ENCODE results near the gene EXOC6.
A peak's percentile ranks its signal among the peaks of the same experiment; 100 is the strongest.

Gene EXOC6

DNA sequence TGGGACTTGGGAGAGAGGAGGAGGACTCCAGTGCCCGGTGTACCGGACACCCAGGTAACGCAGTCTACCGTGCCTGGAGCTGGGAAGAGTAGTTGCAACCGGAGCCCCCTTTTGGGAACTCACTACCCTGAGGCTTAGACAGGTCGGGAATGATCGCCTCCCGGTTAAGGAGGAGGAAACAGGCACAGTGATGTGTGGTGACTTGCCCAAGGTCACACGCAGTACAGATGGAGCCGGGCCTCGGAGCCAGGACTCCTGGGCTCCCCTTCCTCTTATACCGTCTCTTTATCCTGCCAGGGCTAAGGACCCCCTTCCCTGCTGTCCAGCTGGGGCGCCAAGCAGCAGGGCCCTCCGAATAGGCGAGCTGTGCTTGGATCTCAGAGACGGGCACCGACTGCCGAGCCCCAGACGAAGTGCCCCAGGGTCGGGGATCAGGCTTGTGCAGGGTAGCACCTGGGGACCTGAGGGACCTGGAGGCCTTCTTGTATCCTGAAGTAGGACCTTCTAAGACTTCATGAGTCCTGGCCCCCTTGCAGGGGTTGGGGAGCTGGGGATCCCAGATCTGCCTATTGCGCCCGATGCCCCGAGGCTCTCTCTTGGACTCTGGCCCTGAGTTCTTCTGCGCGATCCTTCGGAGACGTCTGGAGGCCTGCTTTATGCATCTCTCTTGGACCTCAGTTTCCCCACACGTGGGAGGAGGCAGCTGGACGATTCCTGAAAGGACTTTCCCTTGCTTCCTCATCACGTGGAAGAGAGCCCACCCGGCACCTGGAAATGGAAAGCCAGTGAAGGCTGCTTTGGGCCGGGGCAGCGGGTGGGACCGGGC lies 224.6 kb downstream of the EXOC6 start:
- no peak for TF ChIP-seq EZH2 (IDR thresholded peaks at IDR 0.05)
- TF ChIP-seq POLR2AphosphoS5 (IDR thresholded peaks at IDR 0.05; ENCODE audit: borderline replicate concordance, low read depth, low read length): no peak
- no peak for TF ChIP-seq FOXP2 (optimal IDR thresholded peaks at IDR 0.05; ENCODE audit: control extremely low read depth, extremely low read length, insufficient read depth)
- H3K4me3 ChIP-seq: peak overlapping the region; percentile 48; the same call in 1 of the 2 replicates
- no peak for DNase-seq (ENCODE audit: low read depth, low spot score)
- no peaks in the 10 kb centered on the region for H3K9me3 ChIP-seq (ENCODE audit: low read depth, low read length)
- H3K9ac ChIP-seq (ENCODE audit: insufficient read length): no peak overlapping the region
- H3K36me3 ChIP-seq (ENCODE audit: insufficient read depth, low read length): no peaks in the 10 kb centered on the region
- H3K27ac ChIP-seq: no peak overlapping the region

DNA sequence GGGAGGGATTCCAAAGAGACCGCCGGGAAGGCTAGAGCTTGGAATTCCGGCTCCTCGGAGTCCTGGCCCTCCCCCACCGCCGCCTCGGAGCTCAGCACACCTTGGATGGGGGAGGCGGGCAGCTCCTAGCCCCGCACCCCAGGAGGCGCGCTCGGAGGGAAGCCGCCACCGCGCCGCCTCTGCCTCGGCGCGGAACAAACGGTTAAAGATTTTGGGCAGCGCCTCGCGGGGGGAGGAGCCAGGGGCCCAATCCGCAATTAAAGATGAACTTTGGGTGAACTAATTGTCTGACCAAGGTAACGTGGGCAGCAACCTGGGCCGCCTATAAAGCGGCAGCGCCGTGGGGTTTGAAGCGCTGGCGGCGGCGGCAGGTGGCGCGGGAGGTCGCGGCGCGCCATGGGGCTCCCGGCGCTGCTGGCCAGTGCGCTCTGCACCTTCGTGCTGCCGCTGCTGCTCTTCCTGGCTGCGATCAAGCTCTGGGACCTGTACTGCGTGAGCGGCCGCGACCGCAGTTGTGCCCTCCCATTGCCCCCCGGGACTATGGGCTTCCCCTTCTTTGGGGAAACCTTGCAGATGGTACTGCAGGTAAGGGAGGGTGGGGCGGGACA lies 225.3 kb downstream of the EXOC6 start, which contains the start of gene CYP26A1:
Gene CYP26A1 (plus strand): TSS at position 355 of the 608 bp plus-strand sequence. CDS start 42 bp downstream, at position 397.
- H3K4me3 ChIP-seq: peak within 1 kb of the TSS; percentile 48
- DNase-seq (ENCODE audit: low read depth, low spot score): no peak
- no peaks in the 10 kb centered on the region for H3K9me3 ChIP-seq (ENCODE audit: low read depth, low read length)
- TF ChIP-seq EZH2 (IDR thresholded peaks at IDR 0.05): no peak
- no peak for TF ChIP-seq POLR2AphosphoS5 (IDR thresholded peaks at IDR 0.05; ENCODE audit: borderline replicate concordance, low read depth, low read length)
- TF ChIP-seq FOXP2 (optimal IDR thresholded peaks at IDR 0.05; ENCODE audit: control extremely low read depth, extremely low read length, insufficient read depth): no peak
- H3K27ac ChIP-seq: no peak within 1 kb of the TSS
- H3K36me3 ChIP-seq (ENCODE audit: insufficient read depth, low read length): no peaks in the 10 kb centered on the region
- no peak within 1 kb of the TSS for H3K9ac ChIP-seq (ENCODE audit: insufficient read length)

- no peaks in the 10 kb centered on the region for H3K9me3 ChIP-seq (ENCODE audit: low read depth, low read length)
- no peaks in the 10 kb centered on the region for H3K36me3 ChIP-seq (ENCODE audit: insufficient read depth, low read length)
- H3K9ac ChIP-seq (ENCODE audit: insufficient read length): no peak overlapping the region
- peak overlapping the region; percentile 48; the same call in 1 of the 2 replicates for H3K4me3 ChIP-seq
- DNase-seq (ENCODE audit: low read depth, low spot score): no peak
- TF ChIP-seq FOXP2 (optimal IDR thresholded peaks at IDR 0.05; ENCODE audit: control extremely low read depth, extremely low read length, insufficient read depth) (no peak), POLR2AphosphoS5 (IDR thresholded peaks at IDR 0.05; ENCODE audit: borderline replicate concordance, low read depth, low read length) (no peak), EZH2 (IDR thresholded peaks at IDR 0.05) (no peak)
- H3K27ac ChIP-seq: no peak overlapping the region
Observed at GRCh38 chr10:93074147-93074596, 225.9 kb downstream of the EXOC6 start.

DNA sequence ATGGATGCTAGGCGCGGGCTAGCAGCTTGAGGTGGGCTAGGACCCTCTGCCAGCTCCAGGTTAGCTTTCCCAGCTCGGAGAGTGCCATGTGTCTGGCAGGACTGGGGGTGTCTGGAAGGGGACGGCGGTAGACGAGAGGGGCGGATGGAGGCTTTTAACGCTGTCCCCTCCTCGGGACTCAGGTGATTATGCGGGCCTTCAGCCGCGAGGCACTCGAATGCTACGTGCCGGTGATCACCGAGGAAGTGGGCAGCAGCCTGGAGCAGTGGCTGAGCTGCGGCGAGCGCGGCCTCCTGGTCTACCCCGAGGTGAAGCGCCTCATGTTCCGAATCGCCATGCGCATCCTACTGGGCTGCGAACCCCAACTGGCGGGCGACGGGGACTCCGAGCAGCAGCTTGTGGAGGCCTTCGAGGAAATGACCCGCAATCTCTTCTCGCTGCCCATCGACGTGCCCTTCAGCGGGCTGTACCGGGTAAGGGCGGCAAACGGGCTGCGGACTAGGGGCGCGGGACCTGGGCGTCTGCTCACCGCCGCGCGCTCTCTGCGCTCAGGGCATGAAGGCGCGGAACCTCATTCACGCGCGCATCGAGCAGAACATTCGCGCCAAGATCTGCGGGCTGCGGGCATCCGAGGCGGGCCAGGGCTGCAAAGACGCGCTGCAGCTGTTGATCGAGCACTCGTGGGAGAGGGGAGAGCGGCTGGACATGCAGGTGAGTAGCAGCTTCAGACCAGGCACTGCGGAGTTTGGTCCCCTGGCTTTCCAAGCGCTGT lies 226.5 kb downstream of the EXOC6 start:
- no peak overlapping the region for H3K9ac ChIP-seq (ENCODE audit: insufficient read length)
- H3K4me3 ChIP-seq: no peak overlapping the region
- no peak overlapping the region for H3K27ac ChIP-seq
- TF ChIP-seq EZH2 (IDR thresholded peaks at IDR 0.05) (no peak), POLR2AphosphoS5 (IDR thresholded peaks at IDR 0.05; ENCODE audit: borderline replicate concordance, low read depth, low read length) (no peak), FOXP2 (optimal IDR thresholded peaks at IDR 0.05; ENCODE audit: control extremely low read depth, extremely low read length, insufficient read depth) (no peak)
- no peaks in the 10 kb centered on the region for H3K9me3 ChIP-seq (ENCODE audit: low read depth, low read length)
- DNase-seq (ENCODE audit: low read depth, low spot score): no peak
- H3K36me3 ChIP-seq (ENCODE audit: insufficient read depth, low read length): no peaks in the 10 kb centered on the region

- DNase-seq (ENCODE audit: low read depth, low spot score): no peak
- H3K27ac ChIP-seq: no peak overlapping the region
- TF ChIP-seq POLR2AphosphoS5 (IDR thresholded peaks at IDR 0.05; ENCODE audit: borderline replicate concordance, low read depth, low read length) (no peak), EZH2 (IDR thresholded peaks at IDR 0.05) (no peak), FOXP2 (optimal IDR thresholded peaks at IDR 0.05; ENCODE audit: control extremely low read depth, extremely low read length, insufficient read depth) (no peak)
- no peaks in the 10 kb centered on the region for H3K9me3 ChIP-seq (ENCODE audit: low read depth, low read length)
- H3K9ac ChIP-seq (ENCODE audit: insufficient read length): no peak overlapping the region
- H3K36me3 ChIP-seq (ENCODE audit: insufficient read depth, low read length): no peaks in the 10 kb centered on the region
- no peak overlapping the region for H3K4me3 ChIP-seq
Observed at GRCh38 chr10:93075369-93076221, 227.3 kb downstream of the EXOC6 start.

GRCh38 chr10:93076871-93077270 lies 228.6 kb downstream of the EXOC6 start:
- H3K9me3 ChIP-seq (ENCODE audit: low read depth, low read length): no peaks in the 10 kb centered on the region
- TF ChIP-seq EZH2 (IDR thresholded peaks at IDR 0.05): no peak
- no peak for TF ChIP-seq POLR2AphosphoS5 (IDR thresholded peaks at IDR 0.05; ENCODE audit: borderline replicate concordance, low read depth, low read length)
- TF ChIP-seq FOXP2 (optimal IDR thresholded peaks at IDR 0.05; ENCODE audit: control extremely low read depth, extremely low read length, insufficient read depth): no peak
- H3K36me3 ChIP-seq (ENCODE audit: insufficient read depth, low read length): no peaks in the 10 kb centered on the region
- DNase-seq (ENCODE audit: low read depth, low spot score): no peak
- H3K4me3 ChIP-seq: no peak overlapping the region
- no peak overlapping the region for H3K9ac ChIP-seq (ENCODE audit: insufficient read length)
- no peak overlapping the region for H3K27ac ChIP-seq

- Histone ChIP-seq H3K36me3 (ENCODE audit: insufficient read depth, low read length) (no peaks in the 10 kb centered on the region), H3K9ac (ENCODE audit: insufficient read length) (no peak overlapping the region)
Observed at GRCh38 chr10:93077860-93078337, 229.6 kb downstream of the EXOC6 start.

More at GRCh38 chr10:93077860-93078337, 229.6 kb downstream of the EXOC6 start:
- no peak for DNase-seq (ENCODE audit: low read depth, low spot score)
- Histone ChIP-seq H3K27ac (no peak overlapping the region), H3K4me3 (no peak overlapping the region), H3K9me3 (ENCODE audit: low read depth, low read length) (no peaks in the 10 kb centered on the region)
- TF ChIP-seq POLR2AphosphoS5 (IDR thresholded peaks at IDR 0.05; ENCODE audit: borderline replicate concordance, low read depth, low read length) (no peak), FOXP2 (optimal IDR thresholded peaks at IDR 0.05; ENCODE audit: control extremely low read depth, extremely low read length, insufficient read depth) (no peak), EZH2 (IDR thresholded peaks at IDR 0.05) (no peak)

Data from SK-N-MC (cell line).